HCT116 (cell line): ENCODE measurements around the gene ZBTB5.

ENCODE experiments used
- ATF3 ChIP-seq: IDR thresholded peaks from 2 replicates; pipeline ENCODE4 v1.6.1; 2012
- CTCF ChIP-seq, 3 experiments: fragments of 200-600 bp in 1 of 3; sonication (generic) in 1 of 3; IDR thresholded peaks in 2 of 3; conservative IDR thresholded peaks in 1 of 3; 2 replicates each; pipeline ENCODE4 v1.5.1; 2012 to 2017; ENCODE audit warnings: low read depth in 2 of 3, low read length in 2 of 3, antibody characterized with exemption in 1 of 3, borderline replicate concordance in 1 of 3, control low read depth in 1 of 3, mild to moderate bottlenecking in 1 of 3, mixed read lengths in 1 of 3, mixed run types in 1 of 3, moderate library complexity in 1 of 3; ENCODE audit not compliant: insufficient read depth in 1 of 3
- EZH2 ChIP-seq: fragments of 200-600 bp; sonication (generic); IDR thresholded peaks from 2 replicates; pipeline ENCODE4 v1.6.1; 2017; ENCODE audit warnings: antibody characterized with exemption, mixed run types
- EZH2phosphoT487 ChIP-seq: fragments of 200-600 bp; IDR thresholded peaks from 2 replicates; pipeline ENCODE4 v1.6.1; 2018; ENCODE audit warnings: antibody characterized with exemption, borderline replicate concordance
- JUND ChIP-seq: IDR thresholded peaks from 2 replicates; pipeline ENCODE4 v1.6.1; 2012
- MAX ChIP-seq: IDR thresholded peaks from 2 replicates; pipeline ENCODE4 v1.6.1; 2012
- POLR2A ChIP-seq: IDR thresholded peaks from 2 replicates; pipeline ENCODE4 v1.7.0; 2011; ENCODE audit warnings: borderline replicate concordance; ENCODE audit not compliant: insufficient read depth, insufficient read length; ENCODE audit errors: extremely low read depth
- POLR2AphosphoS5 ChIP-seq: IDR thresholded peaks from 2 replicates; pipeline ENCODE4 v1.6.1; 2011; ENCODE audit warnings: mild to moderate bottlenecking, low read depth, low read length, moderate library complexity
- RAD21 ChIP-seq: IDR thresholded peaks from 2 replicates; pipeline ENCODE4 v1.6.1; 2012; ENCODE audit warnings: low read depth, mild to moderate bottlenecking
- REST ChIP-seq: IDR thresholded peaks from 2 replicates; pipeline ENCODE4 v1.6.1; 2012; ENCODE audit warnings: low read depth
- SIN3A ChIP-seq: IDR thresholded peaks from 2 replicates; pipeline ENCODE4 v1.6.1; 2012; ENCODE audit warnings: low read depth

GRCh38 chr9:37451628-37452027, 13.6 kb downstream of the ZBTB5 start:
- TF ChIP-seq ATF3: no peak
- TF ChIP-seq CTCF (IDR thresholded peaks at IDR 0.05 in 2 of 3, conservative IDR thresholded peaks at IDR 0.05 in 1 of 3; ENCODE audit: borderline replicate concordance in 1 of 3, insufficient read depth in 1 of 3, low read depth in 2 of 3, low read length in 2 of 3): no peak
- no peak for TF ChIP-seq POLR2AphosphoS5
- no peak for TF ChIP-seq EZH2
- TF ChIP-seq RAD21: no peak
- TF ChIP-seq EZH2phosphoT487: no peak
- no peak for TF ChIP-seq SIN3A
- TF ChIP-seq POLR2A: no peak
- TF ChIP-seq MAX: no peak
- TF ChIP-seq REST: no peak
- no peak for TF ChIP-seq JUND
